CD14-positive monocyte (primary cell): Measurements from ENCODE around the gene SHOC1. TPM values are rescaled to one million over a fixed set of nuclear protein-coding genes. Genes with fewer than 3 reads are reported as not detected.

ENCODE experiments used
- DNase-seq, 3 donors: peaks; one replicate each; pipeline ENCODE4 v3.0.0-alpha.2; 2011 to 2022
- H2AFZ ChIP-seq: 2 replicates; pipeline ENCODE4 v1.6.0; 2012; ENCODE audit warnings: mild to moderate bottlenecking, low read depth, low read length, inconsistent platforms; ENCODE audit not compliant: insufficient read depth, poor library complexity, severe bottlenecking
- H3K27ac ChIP-seq, 2 donors: 1 replicate in 1 of 2; 2 replicates in 1 of 2; pipeline ENCODE4 v1.5.1; 2012 to 2013; ENCODE audit warnings: low read length in 2 of 2, control low read depth in 1 of 2, inconsistent platforms in 1 of 2, low read depth in 1 of 2, mild to moderate bottlenecking in 1 of 2
- H3K27me3 ChIP-seq, 2 donors: one replicate each; pipeline versions ENCODE4 v1.6.0 to v1.6.1; 2011 to 2013; ENCODE audit warnings: low read length in 2 of 2; ENCODE audit not compliant: control insufficient read depth in 2 of 2, insufficient read depth in 2 of 2
- H3K36me3 ChIP-seq, 2 donors: replicated peaks in 1 of 2; 1 replicate in 1 of 2; 2 replicates in 1 of 2; pipeline versions ENCODE4 v1.5.1 to v1.6.1; 2012 to 2013; ENCODE audit warnings: low read length in 2 of 2, control low read depth in 1 of 2, inconsistent platforms in 1 of 2, mild to moderate bottlenecking in 1 of 2; ENCODE audit not compliant: insufficient read depth in 2 of 2, control insufficient read depth in 1 of 2
- H3K4me1 ChIP-seq, 2 donors: 1 replicate in 1 of 2; 2 replicates in 1 of 2; pipeline versions ENCODE4 v1.5.1 to v1.6.1; 2012 to 2013; ENCODE audit warnings: low read length in 2 of 2, control low read depth in 1 of 2, inconsistent platforms in 1 of 2, mild to moderate bottlenecking in 1 of 2, moderate library complexity in 1 of 2; ENCODE audit not compliant: insufficient read depth in 2 of 2, control insufficient read depth in 1 of 2
- H3K4me2 ChIP-seq: replicated peaks from 2 replicates; pipeline ENCODE3; 2012; ENCODE audit warnings: low read length, moderate library complexity, mild to moderate bottlenecking; ENCODE audit not compliant: poor library complexity, severe bottlenecking; ENCODE audit errors: extremely low read depth
- H3K4me3 ChIP-seq, 3 experiments: fragments of 200-600 bp in 1 of 3; sonication (generic) in 1 of 3; replicated peaks in 1 of 3; 1 replicate in 2 of 3; 2 replicates in 1 of 3; pipeline ENCODE4 v1.5.1; 2011 to 2013; ENCODE audit warnings: low read length in 3 of 3, mild to moderate bottlenecking in 3 of 3, control low read depth in 2 of 3, low read depth in 2 of 3, inconsistent platforms in 1 of 3, moderate library complexity in 1 of 3
- H3K79me2 ChIP-seq: 2 replicates; pipeline ENCODE4 v1.6.0; 2012; ENCODE audit warnings: mild to moderate bottlenecking, control low read depth, inconsistent platforms, low read length, moderate library complexity; ENCODE audit not compliant: insufficient read depth
- H3K9ac ChIP-seq: 2 replicates; pipeline ENCODE4 v1.6.0; 2017; ENCODE audit warnings: low read length, mild to moderate bottlenecking; ENCODE audit not compliant: insufficient read depth, poor library complexity, severe bottlenecking
- H3K9me3 ChIP-seq, 2 donors: replicated peaks in 1 of 2; 1 replicate in 1 of 2; 2 replicates in 1 of 2; pipeline versions ENCODE4 v1.5.1 to v1.6.1; 2012 to 2013; ENCODE audit warnings: low read length in 2 of 2, control low read depth in 1 of 2; ENCODE audit not compliant: control insufficient read depth in 1 of 2, insufficient read depth in 1 of 2
- H4K20me1 ChIP-seq: 2 replicates; pipeline ENCODE4 v1.6.0; 2012; ENCODE audit warnings: mild to moderate bottlenecking, low read length, control low read depth, moderate library complexity; ENCODE audit not compliant: insufficient read depth
- H3K27ac Mint-ChIP-seq, 7 donors: one replicate each; pipeline ENCODE4 v1.8.0; 2020; ENCODE audit warnings: mild to moderate bottlenecking in 7 of 7, mixed read lengths in 7 of 7, moderate library complexity in 6 of 7, inconsistent platforms in 2 of 7
- H3K27me3 Mint-ChIP-seq, 3 donors: one replicate each; pipeline ENCODE4 v1.8.0; 2021 to 2022; ENCODE audit warnings: low read depth in 3 of 3, mild to moderate bottlenecking in 3 of 3, mixed read lengths in 3 of 3, moderate library complexity in 3 of 3, inconsistent platforms in 1 of 3
- H3K36me3 Mint-ChIP-seq, 2 donors: one replicate each; pipeline ENCODE4 v1.8.0; 2020; ENCODE audit warnings: mixed read lengths in 2 of 2, inconsistent platforms in 1 of 2, mild to moderate bottlenecking in 1 of 2
- H3K4me1 Mint-ChIP-seq: one replicate; pipeline ENCODE4 v1.8.0; 2020; ENCODE audit warnings: mild to moderate bottlenecking, mixed read lengths
- H3K4me3 Mint-ChIP-seq, 2 donors: one replicate each; pipeline ENCODE4 v1.8.0; 2020; ENCODE audit warnings: mild to moderate bottlenecking in 2 of 2, mixed read lengths in 2 of 2, moderate library complexity in 1 of 2
- H3K9me3 Mint-ChIP-seq, 7 donors: one replicate each; pipeline ENCODE4 v1.8.0; 2020 to 2022; ENCODE audit warnings: mixed read lengths in 7 of 7, mild to moderate bottlenecking in 6 of 7, moderate library complexity in 6 of 7, inconsistent platforms in 2 of 7
- CTCF ChIP-seq: fragments of 200-600 bp; IDR thresholded peaks from one replicate; pipeline ENCODE4 v1.8.0; 2022; ENCODE audit warnings: antibody characterized with exemption, mild to moderate bottlenecking
- WGBS: methylation state at CpG from one replicate; pipeline ENCODE4 v1.1.5; 2013; ENCODE audit warnings: missing lambda C conversion rate; ENCODE audit not compliant: insufficient coverage; 5-methylcytosine and 5-hydroxymethylcytosine counted together
- intact Hi-C, 2 donors: fragments of 100-400 bp; cut with micrococcal nuclease; formaldehyde crosslinking; loops; one replicate each; pipeline versions ENCODE4 v1.15.0 to v1.15.1; 2023
- polyA plus RNA-seq, 3 donors: library from polyadenylated mRNA; depleted of rRNA in 1 of 3; unstranded in 2 of 3; stranded (reverse) in 1 of 3; fragments of 300-500 nt in 2 of 3; fragments of >200 nt in 1 of 3; fragmentation: Illumina TruSeq in 2 of 3; gene quantifications; 1 replicate in 2 of 3; 2 replicates in 1 of 3; pipeline ENCODE4 v1.2.3, GENCODE V29; 2012 to 2021

Gene SHOC1
- polyA plus RNA-seq, 3 donors = not detected

- DNase-seq = no peak
- H3K36me3 Mint-ChIP-seq = no peaks in the 10 kb centered on the region
- no peaks in the 10 kb centered on the region for H3K36me3 ChIP-seq
- no peaks in the 10 kb centered on the region for H4K20me1 ChIP-seq
- H3K27ac Mint-ChIP-seq = no peak overlapping the region
- H2AFZ ChIP-seq = no peak overlapping the region
- no peaks in the 10 kb centered on the region for H3K27me3 ChIP-seq
- no peaks in the 10 kb centered on the region for H3K9me3 Mint-ChIP-seq
- H3K9me3 ChIP-seq = no peaks in the 10 kb centered on the region
- peaks cover 24% of the 10 kb centered on the region for H3K4me1 Mint-ChIP-seq
- peaks cover 12 to 13% of the 10 kb centered on the region in 2 donors for H3K4me1 ChIP-seq
- no peak for TF ChIP-seq CTCF
- 7% methylated on average over 2 of the region's 2 CpGs for WGBS
- peaks cover 2 to 11% (median 6%) of the 10 kb centered on the region in 3 donors for H3K27me3 Mint-ChIP-seq
- H3K4me3 ChIP-seq = no peak overlapping the region
- H3K79me2 ChIP-seq = no peaks in the 10 kb centered on the region
- H3K27ac ChIP-seq = no peak overlapping the region
- no peak overlapping the region for H3K4me2 ChIP-seq
- no peak overlapping the region for H3K9ac ChIP-seq
- H3K4me3 Mint-ChIP-seq = no peak overlapping the region
- intact Hi-C loops = no loop called here
Measured at GRCh38 chr9:111838439-111838838, 43.7 kb upstream of the SHOC1 start.

- Histone ChIP-seq H3K4me2 (no peak overlapping the region), H3K27ac (no peak overlapping the region), H3K4me1 (peaks cover 12 to 13% of the 10 kb centered on the region in 2 donors), H3K79me2 (no peaks in the 10 kb centered on the region), H3K27me3 (no peaks in the 10 kb centered on the region), H3K36me3 (no peaks in the 10 kb centered on the region), H2AFZ (no peak overlapping the region), H3K9me3 (no peaks in the 10 kb centered on the region), H3K4me3 (no peak overlapping the region), H3K9ac (no peak overlapping the region), H4K20me1 (no peaks in the 10 kb centered on the region)
- H3K27ac Mint-ChIP-seq = no peak overlapping the region
- peaks cover 21% of the 10 kb centered on the region for H3K4me1 Mint-ChIP-seq
- no CpG with 5 or more reads among the region's 2 CpGs for WGBS
- DNase-seq = no peak
- intact Hi-C loops = no loop called here
- H3K27me3 Mint-ChIP-seq = peaks cover 2 to 12% (median 7%) of the 10 kb centered on the region in 3 donors
- no peak overlapping the region for H3K4me3 Mint-ChIP-seq
- no peaks in the 10 kb centered on the region for H3K9me3 Mint-ChIP-seq
- no peaks in the 10 kb centered on the region for H3K36me3 Mint-ChIP-seq
- no peak for TF ChIP-seq CTCF
Measured at GRCh38 chr9:111836311-111836710, 41.6 kb upstream of the SHOC1 start.
